Inferior parietal cortex (tissue), 1 donor: ENCODE measurements around the gene ADM5.

ENCODE experiments used
- DNase-seq: peaks from one replicate; pipeline ENCODE4 v3.0.0-alpha.2; 2016; ENCODE audit errors: extremely low spot score

The ADM5 gene, protein sequence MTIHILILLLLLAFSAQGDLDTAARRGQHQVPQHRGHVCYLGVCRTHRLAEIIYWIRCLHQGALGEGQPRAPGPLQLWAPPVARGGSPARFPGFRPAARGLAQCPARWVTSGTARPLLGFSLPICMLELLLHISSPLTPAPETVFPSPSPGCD

DNA sequence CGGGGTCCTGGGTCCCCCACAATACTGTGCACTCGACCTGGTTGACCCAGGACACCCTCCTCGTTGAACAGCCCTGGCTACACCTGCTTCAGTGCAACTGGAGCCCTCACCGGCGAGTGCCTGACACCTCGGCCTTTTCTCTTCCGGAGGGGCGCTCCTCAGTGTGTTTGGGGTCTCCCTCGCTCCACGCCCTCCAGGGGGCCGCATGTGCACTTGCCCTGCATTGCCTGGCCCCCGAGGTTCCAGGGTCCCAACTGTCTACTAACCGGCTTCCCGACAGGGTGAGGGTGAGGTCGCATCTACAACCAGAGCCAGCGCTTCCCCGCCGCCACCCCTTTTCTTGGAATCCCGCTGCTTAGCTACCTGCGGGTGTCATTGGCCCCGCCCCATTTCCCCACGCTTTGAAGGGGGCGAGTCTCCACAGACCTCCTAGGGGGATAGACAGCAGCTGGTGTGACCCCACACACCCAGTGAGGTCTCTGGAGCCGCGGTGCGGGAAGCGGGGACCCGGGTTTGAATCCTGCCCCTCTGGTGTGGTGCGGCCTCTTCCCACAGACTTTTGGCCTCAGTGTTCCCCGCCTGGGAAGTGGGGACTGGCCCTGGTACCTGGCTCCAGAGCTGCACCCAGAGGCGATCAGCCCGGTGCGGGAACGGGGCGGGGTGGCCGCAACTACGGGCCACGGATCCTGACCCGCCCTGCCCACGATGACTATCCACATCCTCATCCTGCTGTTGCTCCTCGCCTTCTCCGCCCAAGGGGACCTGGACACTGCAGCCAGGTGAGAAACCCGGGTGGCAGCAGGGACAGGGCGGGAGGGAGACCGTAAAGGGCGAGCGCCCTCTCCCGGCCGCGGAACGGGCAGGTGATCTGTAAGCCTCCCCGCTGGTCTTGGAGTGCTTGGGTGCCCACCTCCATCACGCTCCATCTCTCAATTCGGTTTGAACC, at the start of gene ADM5:
TSS of gene ADM5 (plus strand) at position 462 of the 946 bp plus-strand sequence. CDS start at position 706, 244 bp downstream.
- peak; percentile 41 for DNase-seq

DNA sequence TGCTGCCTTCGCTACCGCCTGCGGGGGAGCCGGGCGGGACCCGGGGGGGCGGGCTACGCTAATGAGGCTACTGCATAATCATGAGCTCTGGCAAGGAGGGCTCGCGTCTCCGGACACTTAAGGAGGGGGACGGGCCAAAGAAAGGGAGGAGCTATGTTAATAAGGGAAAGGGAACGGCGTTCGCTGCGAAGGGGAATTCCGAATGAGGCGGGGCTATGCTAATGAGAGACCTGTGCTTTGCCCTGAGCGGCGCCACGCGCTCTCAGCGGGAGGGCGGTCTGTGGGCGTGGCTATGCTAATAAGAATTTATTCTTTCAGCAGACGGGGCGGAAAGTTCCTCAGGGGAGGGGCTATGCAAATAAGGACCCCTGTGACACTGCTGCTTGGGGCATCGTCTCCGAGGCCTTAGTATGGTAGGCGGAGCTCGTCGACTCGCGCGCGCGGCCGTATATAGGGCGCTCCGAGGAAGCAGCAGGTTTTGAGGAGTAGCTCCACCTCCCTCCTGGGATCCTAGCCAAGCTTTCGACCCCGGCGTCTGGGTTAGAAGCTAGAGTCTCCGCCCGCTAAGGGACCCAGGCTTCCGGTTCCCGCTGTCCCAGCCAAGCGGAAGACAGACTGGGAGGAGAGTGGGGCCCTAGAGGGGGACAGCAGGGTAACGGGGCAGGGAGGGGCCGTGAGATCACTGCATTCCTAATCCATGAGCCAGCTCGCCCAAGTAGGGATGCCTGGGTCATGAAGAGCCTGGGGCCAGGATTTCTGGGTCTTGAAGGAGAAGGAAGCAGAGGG, 49.1 kb upstream of the ADM5 start, which contains the start of gene RRAS:
TSS of gene RRAS (minus strand) at position 31 of the 786 bp plus-strand sequence. CDS start 45 bp downstream, outside the sequence.
- DNase-seq = peak; percentile 99

DNA sequence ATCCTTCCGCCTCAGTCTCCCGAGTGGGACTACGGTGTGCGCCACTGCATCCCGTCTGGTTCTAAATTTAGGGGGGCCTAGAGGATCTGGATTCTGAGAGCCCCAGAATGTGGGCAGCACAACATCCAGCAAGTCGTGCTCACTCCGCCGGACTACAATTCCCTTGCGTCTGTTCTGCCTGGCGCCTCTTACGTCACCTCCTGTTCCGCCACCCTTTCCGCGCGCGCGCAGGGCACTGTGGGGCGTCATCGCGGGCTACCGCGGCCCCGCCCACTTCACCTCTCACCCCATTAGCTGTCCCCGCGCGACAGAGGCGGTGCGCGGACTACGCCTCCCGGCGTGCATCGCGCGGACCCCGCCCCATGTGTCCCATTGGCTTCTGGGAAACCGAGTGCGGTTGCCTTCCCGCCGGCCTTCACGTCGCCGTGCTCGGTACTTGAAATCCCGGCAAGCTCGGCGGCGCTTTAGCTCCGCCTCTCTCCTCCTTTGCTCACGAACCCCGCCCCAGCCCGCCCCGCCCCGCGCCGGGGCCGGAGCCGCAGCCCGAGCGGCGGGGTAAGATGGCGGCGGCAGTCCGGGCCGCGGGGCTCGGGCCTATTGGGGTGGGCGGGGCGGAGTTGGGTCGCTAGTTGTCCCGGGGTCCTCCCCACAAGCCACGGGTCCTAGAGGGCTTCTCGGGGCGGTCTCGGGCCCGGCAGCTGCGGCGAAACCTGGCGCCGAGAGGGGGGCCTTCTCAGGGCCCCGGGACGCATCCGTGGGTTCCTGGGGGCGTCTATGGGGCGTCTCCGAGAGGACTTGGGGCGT, 47.5 kb upstream of the ADM5 start, which contains the start of gene SCAF1:
TSS of gene SCAF1 (plus strand) at position 522 of the 804 bp plus-strand sequence. CDS start 2,818 bp downstream, outside the sequence.
- DNase-seq = peak; percentile 98

DNA sequence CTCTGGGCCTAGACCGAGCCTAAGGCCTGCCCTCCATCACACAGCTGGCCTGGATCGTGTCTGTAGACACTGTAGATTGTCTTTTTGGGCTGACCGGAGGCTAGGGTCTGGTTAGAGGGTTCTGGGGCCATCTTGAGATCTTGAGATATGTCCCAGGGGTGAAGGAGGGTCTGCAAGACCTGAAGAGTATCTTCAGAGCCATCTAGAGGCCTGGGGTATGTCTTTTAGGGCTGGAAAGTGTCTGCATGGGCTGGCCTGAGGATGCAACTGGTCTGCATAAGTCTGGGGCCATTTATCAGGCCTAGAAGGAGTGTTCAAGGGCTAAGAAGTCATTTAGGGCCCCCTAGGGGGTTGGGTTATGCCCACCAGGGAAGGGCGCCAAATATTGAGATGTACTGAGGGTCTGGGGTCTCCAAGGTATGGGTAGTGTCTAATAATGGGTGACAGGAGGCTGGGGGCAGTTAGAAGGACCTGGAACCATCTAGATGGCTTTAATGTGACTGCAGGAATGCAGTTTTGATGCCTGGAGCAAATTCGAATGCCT, 46.8 kb upstream of the ADM5 start:
- DNase-seq = no peak

DNA sequence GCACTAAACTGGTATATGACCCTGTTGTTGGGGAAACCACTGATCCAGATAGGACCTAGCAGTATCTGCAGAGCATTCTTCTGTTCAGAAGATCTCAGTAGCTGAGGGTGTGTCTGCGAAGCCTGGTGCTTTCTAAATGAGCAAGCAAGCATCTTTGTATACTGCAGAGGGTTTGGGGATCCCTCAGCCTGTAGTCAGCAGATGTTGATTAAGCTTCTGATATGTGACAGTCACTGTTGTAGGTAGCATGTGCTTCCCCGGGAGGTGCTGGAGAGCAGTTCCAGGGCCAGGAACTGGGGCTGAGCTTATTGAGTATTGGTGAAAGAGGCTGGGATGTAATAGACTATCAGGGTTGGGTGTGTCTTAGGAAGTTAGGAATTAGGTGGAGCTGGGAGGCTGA, 45.9 kb upstream of the ADM5 start:
- DNase-seq = no peak

DNA sequence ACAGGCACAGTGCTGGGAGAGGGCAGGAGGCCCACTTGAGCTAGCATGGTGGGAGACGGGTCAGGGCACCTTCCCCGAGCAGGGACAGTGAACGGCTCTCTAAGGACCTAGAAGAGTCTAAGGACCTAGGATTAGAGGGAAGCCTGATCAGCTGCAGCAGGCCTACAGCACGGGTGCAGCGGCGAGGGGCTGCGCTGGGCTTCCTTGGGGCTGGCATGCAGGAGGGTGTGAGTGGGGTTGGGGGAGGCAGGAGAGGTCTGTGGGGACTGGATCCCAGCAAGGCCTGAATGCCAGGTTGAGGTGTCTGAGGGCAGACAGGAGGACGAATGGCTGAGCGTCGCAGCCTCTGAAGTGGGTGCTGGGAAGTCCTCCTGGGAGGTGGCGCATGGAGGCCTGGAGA, 43.8 kb upstream of the ADM5 start:
- DNase-seq = no peak

DNA sequence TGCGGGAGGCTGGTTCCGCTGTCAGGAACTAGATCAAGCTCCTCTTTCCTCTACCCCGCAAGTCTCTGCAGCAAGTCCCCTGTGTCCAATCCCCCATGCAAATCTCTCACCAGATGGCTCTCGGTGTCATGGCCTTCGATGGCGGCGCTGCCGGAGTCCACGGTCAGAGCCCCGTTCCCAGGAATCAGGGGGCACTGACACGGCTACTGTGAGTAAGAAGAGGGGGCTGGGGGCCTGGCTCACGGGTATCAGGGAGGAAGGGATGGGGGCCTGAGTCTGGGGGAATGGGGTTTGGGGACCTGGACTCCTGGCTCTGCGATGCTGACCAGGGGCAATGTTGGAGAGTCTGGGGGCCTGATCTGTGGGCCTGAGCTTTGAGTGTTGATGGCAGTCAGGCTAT, 43.4 kb upstream of the ADM5 start:
- DNase-seq = no peak

DNA sequence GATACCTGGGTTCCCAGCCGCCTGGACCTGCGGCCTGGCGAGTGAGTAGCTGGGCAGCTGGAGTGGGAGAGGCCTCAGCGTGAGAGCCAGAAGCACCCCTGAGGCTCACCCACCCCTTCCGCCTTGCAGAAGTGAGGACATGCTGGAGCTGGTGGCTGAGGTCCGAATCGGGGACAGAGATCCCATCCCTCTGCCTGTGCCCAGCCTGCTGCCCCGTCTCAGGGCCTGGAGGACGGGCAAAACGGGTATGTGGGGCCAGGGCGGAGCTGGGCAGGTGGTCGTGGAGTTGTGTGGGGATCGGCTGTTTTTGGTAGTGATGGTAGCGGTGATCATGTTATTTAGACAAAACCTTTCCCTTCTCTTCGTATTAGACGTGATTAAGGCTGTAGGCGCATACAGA, 42.8 kb upstream of the ADM5 start:
- no peak for DNase-seq

DNA sequence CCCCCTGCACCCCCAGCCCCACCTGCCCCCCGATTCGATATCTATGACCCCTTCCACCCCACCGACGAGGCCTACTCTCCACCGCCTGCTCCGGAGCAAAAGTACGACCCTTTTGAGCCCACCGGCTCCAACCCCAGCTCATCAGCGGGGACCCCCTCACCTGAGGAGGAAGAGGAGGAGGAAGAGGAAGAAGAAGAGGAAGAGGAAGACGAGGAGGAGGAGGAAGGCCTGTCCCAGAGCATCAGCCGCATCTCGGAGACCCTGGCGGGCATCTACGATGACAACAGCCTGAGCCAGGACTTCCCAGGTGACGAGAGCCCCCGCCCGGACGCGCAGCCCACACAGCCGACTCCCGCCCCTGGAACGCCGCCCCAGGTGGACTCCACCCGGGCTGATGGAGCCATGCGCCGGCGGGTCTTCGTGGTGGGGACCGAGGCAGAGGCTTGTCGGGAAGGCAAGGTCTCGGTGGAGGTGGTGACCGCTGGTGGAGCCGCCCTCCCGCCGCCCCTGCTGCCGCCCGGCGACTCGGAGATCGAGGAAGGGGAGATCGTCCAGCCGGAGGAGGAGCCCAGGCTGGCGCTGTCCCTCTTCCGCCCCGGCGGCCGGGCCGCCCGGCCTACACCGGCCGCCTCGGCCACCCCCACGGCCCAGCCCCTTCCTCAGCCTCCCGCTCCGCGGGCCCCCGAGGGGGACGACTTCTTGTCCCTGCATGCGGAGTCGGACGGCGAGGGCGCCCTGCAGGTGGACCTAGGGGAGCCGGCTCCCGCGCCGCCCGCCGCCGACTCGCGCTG, 38.2 kb upstream of the ADM5 start:
- DNase-seq = no peak

DNA sequence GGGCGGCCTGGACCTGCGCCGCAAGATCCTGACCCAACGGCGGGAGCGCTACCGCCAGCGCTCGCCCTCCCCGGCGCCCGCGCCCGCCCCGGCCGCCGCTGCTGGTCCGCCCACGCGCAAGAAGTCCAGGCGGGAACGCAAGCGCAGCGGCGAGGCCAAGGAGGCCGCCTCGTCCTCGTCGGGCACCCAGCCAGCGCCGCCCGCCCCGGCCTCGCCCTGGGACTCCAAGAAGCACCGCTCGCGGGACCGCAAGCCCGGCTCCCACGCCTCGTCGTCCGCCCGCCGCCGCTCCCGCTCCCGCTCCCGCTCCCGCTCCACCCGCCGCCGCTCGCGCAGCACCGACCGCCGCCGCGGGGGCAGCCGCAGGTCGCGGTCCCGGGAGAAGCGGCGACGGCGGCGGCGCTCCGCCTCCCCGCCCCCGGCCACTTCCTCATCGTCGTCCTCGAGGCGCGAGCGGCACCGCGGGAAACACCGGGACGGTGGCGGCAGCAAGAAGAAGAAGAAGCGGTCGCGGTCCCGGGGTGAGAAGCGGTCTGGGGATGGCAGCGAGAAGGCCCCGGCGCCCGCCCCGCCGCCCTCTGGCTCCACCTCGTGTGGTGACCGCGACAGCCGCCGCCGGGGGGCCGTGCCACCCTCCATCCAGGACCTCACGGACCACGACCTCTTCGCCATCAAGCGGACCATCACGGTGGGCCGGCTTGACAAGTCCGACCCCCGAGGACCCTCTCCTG, 37.4 kb upstream of the ADM5 start:
- DNase-seq = no peak

DNA sequence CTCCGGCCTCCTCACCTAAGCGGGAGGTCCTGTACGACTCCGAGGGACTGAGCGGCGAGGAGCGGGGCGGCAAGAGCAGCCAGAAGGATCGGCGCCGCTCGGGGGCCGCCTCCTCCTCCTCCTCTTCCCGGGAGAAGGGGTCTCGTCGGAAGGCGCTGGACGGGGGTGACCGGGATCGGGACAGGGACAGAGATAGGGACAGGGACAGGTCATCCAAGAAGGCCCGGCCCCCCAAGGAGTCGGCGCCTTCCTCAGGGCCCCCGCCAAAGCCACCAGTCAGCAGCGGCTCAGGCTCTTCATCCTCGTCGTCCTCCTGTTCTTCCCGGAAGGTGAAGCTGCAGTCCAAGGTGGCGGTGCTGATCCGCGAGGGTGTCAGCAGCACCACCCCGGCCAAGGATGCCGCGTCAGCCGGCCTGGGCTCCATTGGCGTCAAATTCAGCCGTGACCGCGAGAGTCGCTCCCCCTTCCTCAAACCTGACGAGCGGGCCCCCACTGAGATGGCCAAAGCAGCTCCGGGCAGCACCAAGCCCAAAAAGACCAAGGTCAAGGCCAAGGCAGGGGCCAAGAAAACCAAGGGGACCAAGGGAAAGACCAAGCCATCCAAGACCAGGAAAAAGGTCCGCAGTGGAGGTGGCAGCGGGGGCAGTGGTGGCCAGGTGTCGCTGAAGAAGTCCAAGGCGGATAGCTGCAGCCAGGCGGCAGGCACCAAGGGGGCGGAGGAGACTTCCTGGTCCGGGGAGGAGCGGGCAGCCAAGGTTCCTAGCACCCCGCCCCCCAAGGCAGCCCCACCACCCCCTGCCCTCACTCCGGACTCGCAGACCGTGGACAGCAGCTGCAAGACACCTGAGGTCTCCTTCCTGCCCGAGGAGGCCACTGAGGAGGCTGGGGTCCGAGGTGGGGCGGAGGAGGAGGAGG, 36.6 kb upstream of the ADM5 start:
- DNase-seq = no peak

DNA sequence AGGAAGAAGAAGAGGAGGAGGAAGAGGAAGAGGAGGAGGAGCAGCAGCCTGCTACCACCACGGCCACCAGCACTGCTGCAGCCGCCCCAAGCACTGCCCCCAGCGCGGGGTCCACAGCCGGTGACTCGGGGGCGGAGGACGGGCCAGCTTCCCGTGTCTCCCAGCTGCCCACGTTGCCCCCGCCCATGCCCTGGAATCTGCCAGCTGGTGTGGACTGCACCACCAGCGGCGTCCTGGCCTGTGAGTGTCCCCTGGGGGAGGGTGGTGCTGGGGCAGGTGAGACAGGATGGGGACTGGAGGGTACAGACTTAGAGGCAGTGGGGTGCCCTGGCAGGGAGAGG, 36.0 kb upstream of the ADM5 start:
- DNase-seq = no peak

DNA sequence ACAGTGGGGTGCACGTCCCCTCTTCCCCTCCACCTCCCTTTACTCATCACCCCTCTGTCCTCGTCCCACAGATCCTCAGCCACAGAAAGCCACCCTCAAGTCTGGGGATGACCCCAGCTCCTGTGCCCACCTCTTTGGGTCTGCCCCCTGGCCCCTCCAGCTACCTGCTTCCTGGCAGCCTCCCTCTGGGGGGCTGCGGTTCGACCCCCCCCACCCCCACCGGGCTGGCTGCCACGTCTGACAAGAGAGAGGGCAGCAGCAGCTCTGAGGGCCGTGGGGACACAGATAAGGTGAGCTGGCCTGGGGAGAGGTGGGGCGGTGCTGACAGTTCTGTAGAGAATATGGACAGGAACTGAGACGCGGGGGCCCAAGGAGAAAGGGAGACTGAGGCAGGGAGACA, 34.8 kb upstream of the ADM5 start:
- no peak for DNase-seq

DNA sequence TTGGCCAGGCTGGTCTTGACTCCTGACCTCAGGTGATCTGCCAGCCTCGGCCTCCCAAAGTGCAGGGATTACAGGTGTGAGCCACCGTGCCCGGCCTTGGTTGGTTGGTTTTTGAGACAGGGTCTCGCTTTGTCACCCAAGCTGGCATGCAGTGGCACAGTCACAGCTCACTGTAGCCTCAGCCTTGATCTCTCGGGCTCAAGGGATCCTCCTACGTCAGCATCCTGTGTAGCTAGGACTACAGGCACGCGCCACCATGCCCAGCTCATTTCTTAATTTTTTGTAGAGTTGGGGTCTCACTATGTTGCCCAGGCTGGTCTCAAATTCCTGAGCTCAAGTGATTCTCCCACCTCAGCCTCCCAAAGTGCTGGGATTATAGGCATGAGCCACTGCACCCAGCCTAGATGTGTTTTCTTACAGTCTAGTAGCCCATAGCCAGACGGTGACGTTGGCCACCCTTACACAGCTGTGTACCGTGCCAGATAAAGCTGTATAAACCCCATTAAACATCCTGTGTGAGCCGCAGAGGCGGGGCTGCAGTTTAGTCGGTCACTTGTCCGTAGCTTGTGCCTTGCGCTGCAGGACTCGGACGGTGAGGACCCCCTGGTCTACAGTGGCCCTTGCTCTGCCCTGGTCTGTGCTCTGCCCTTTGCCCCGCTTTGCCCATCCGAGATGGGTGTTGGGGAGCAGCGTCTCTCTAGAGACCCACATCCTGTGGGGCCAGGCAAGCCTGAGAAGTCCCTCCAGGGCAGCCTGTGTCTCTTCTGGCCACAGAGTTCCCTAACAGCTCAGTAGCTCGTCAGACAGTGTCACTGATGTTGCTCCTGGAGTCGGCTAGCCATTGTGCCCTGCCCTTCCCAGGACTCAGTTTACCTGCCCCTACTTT, 33.6 kb upstream of the ADM5 start:
- DNase-seq = no peak

DNA sequence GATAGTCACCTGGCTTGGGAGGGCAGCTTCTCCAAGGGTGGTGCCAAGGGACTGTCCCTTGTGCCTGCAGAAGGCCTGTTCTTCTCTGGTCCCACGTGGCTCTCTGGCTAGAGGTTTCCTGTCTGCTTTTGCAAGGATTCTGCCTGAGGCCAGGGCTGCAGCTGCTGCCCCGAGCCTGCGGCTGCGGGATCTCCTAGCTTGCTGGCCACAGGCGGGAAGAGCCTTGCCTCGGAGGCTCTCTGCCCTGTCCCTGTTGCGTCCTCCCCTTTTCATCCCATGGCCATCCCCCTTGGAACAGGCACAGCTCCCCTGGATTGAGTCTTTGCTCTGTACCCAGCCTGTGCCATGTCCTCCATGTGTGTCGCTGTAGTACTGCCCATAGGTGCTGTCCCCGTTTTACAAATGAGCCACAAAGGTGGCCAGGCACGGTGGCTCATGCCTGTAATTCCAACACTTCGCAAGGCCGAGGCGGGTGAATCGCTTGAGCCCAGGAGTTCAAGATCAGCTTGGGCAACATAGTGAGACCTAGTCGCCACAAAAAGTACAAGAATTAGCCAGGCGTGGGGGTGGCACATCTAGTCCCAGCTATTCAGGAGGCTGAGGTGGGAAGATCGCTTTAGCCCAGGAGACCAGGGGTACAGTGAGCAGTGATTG, 32.8 kb upstream of the ADM5 start:
- DNase-seq = no peak

DNA sequence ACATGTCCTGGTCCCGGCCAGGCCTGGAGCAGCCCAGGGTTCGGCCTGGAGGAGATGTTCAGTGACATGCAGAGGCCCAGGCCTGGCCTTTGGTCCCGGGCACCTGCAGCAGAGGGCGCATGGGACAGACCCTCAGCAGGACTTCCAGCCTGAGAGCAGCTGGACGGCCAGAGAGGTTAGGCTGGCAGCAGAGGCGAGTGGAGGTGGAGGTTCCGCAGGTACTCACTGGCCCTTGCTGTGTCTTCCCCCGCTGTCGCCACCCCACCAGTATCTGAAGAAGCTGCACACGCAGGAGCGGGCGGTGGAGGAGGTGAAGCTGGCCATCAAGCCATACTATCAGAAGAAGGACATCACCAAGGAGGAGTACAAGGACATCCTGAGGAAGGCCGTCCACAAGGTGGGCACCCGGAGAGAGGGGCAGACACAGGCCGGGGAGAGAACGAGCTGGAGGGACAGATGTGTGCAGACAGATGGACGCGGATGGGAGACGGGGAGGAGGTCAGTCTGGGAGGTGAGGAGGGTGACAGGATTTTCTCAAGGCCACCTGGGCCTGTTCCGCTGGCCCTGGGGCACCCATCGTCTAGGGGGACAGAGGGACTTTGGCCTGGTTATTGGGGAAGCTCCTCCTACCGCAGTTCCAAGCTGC, 31.8 kb upstream of the ADM5 start:
- DNase-seq = no peak

DNA sequence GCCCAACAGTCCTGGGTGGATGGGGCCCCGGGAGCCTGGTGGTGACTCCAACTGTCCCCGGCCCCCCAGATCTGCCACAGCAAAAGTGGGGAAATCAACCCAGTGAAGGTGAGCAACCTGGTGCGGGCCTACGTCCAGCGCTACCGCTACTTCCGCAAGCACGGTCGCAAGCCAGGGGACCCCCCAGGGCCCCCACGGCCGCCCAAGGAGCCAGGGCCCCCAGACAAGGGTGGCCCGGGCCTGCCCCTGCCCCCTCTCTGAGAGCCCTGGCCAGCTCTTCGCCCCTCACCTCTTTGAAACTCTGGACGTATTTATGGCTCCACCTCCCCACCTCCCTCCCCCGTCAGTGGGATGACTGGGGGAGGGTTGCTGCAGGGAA, 31.3 kb upstream of the ADM5 start:
- DNase-seq = no peak
